Measurements from ENCODE around the gene CYP20A1. TPM values are rescaled to one million over a fixed set of nuclear protein-coding genes. Genes with fewer than 3 reads are reported as not detected.
"Not testable (repeated sequence)": the region's sequence is repeated elsewhere in the genome, so short reads cannot be mapped to it uniquely, and the experiment has no call there.

CYP20A1 gene
- total and polyA plus RNA-seq, 4 experiments from 2014 or later: 25.6 to 50.8 (median 47.3) TPM

GRCh38 chr2:203201426-203201825 lies 37.4 kb upstream of the CYP20A1 start:
- Histone ChIP-seq H3K4me3 (ENCODE audit: low read length in 2 of 2) (no peak overlapping the region), H3K36me3 (ENCODE audit: insufficient read depth, low read length) (no peaks in the 10 kb centered on the region), H3K9me3 (ENCODE audit: control insufficient read depth in 1 of 2, low read length in 2 of 2) (no peaks in the 10 kb centered on the region), H3K27me3 (ENCODE audit: insufficient read depth, low read length) (no peaks in the 10 kb centered on the region), H3K4me1 (ENCODE audit: insufficient read depth, low read length) (no peaks in the 10 kb centered on the region), H3K27ac (ENCODE audit: low read depth, low read length) (no peak overlapping the region)
- Mint-ChIP-seq H3K36me3 (peaks cover 6 to 8% of the 10 kb centered on the region in 2 donors), H3K27ac (no peak overlapping the region), H3K27me3 (no peaks in the 10 kb centered on the region), H3K4me1 (peaks cover 0 to 5% (median 0%) of the 10 kb centered on the region in 4 donors), H3K4me3 (no peak overlapping the region), H3K9me3 (no peaks in the 10 kb centered on the region)
- ChIA-PET CTCF (ENCODE audit: partially characterized antibody) (interaction anchor here (1.5 kb wide), 1 partner anchor 24 kb away, joined by 9 read pairs; no protein-coding TSS in a partner anchor), POLR2A (ENCODE audit: partially characterized antibody) (no interaction called here)
- intact Hi-C loops (cut with micrococcal nuclease): no loop called here
- DNase-seq: no peak

GRCh38 chr2:203209538-203209937 lies 29.3 kb upstream of the CYP20A1 start:
- Histone ChIP-seq H3K27ac (ENCODE audit: low read depth, low read length) (no peak overlapping the region), H3K4me3 (ENCODE audit: low read length in 2 of 2) (no peak overlapping the region), H3K9me3 (ENCODE audit: control insufficient read depth in 1 of 2, low read length in 2 of 2) (no peaks in the 10 kb centered on the region), H3K36me3 (ENCODE audit: insufficient read depth, low read length) (no peaks in the 10 kb centered on the region), H3K27me3 (ENCODE audit: insufficient read depth, low read length) (no peaks in the 10 kb centered on the region), H3K4me1 (ENCODE audit: insufficient read depth, low read length) (peaks cover 21% of the 10 kb centered on the region)
- Mint-ChIP-seq H3K27me3 (no peaks in the 10 kb centered on the region), H3K36me3 (peaks cover 11 to 17% of the 10 kb centered on the region in 2 donors), H3K4me3 (no peak overlapping the region), H3K4me1 (peaks cover 5 to 22% (median 15%) of the 10 kb centered on the region in 4 donors), H3K9me3 (peaks cover 0 to 2% (median 0%) of the 10 kb centered on the region in 8 donors), H3K27ac (no peak overlapping the region)
- ChIA-PET POLR2A (ENCODE audit: partially characterized antibody) (interaction anchor here (2.5 kb wide), 1 partner anchor 29 kb away, joined by 9 read pairs; the partner anchor contains the start of gene CYP20A1), CTCF (ENCODE audit: partially characterized antibody) (interaction anchor here (1.1 to 1.2 kb wide), 2 partner anchors 26 to 51 kb away, joined by 3 read pairs; no protein-coding TSS in a partner anchor)
- DNase-seq: no peak
- intact Hi-C loops (cut with micrococcal nuclease): no loop called here

- Mint-ChIP-seq H3K9me3 (no peaks in the 10 kb centered on the region), H3K4me3 (no peak overlapping the region), H3K27me3 (no peaks in the 10 kb centered on the region), H3K4me1 (no peaks in the 10 kb centered on the region), H3K36me3 (no peaks in the 10 kb centered on the region), H3K27ac (no peak overlapping the region)
- Histone ChIP-seq H3K27me3 (ENCODE audit: insufficient read depth, low read length) (no peaks in the 10 kb centered on the region), H3K36me3 (ENCODE audit: insufficient read depth, low read length) (no peaks in the 10 kb centered on the region), H3K4me1 (ENCODE audit: insufficient read depth, low read length) (no peaks in the 10 kb centered on the region), H3K4me3 (ENCODE audit: low read length in 2 of 2) (no peak overlapping the region), H3K27ac (ENCODE audit: low read depth, low read length) (no peak overlapping the region), H3K9me3 (ENCODE audit: control insufficient read depth in 1 of 2, low read length in 2 of 2) (no peaks in the 10 kb centered on the region)
- peak in 4 of 5 donors; percentile 20 to 37 (median 28) for DNase-seq
- CTCF ChIA-PET (ENCODE audit: partially characterized antibody): interaction anchor here (0.6 to 3.1 kb wide), 16 partner anchors 8 to 652 kb away, joined by 3 to 29 read pairs (median 3); partner anchors contain the start of genes CTLA4 and CYP20A1
- POLR2A ChIA-PET (ENCODE audit: partially characterized antibody): interaction anchor here (0.9 to 1.1 kb wide), 2 partner anchors 13 to 14 kb away, joined by 3 to 4 read pairs; no protein-coding TSS in a partner anchor
- intact Hi-C loops (cut with micrococcal nuclease): loop anchor here (1.0 to 5.0 kb wide), 4 partner anchors 13 to 682 kb away; no protein-coding TSS in a partner anchor
Observed at GRCh38 chr2:203225423-203226039, 13.3 kb upstream of the CYP20A1 start.

- intact Hi-C loops (cut with micrococcal nuclease): loop anchor here (5.0 kb wide), 1 partner anchor 678 kb away; no protein-coding TSS in a partner anchor
- H3K9me3 ChIP-seq (ENCODE audit: control insufficient read depth in 1 of 2, low read length in 2 of 2); H3K27me3 Mint-ChIP-seq; H3K4me1 Mint-ChIP-seq; H3K27ac Mint-ChIP-seq; H3K27ac ChIP-seq (ENCODE audit: low read depth, low read length); H3K4me3 ChIP-seq (ENCODE audit: low read length in 2 of 2); H3K9me3 Mint-ChIP-seq; H3K27me3 ChIP-seq (ENCODE audit: insufficient read depth, low read length); H3K4me1 ChIP-seq (ENCODE audit: insufficient read depth, low read length); H3K4me3 Mint-ChIP-seq; DNase-seq; H3K36me3 Mint-ChIP-seq; POLR2A ChIA-PET (ENCODE audit: partially characterized antibody); H3K36me3 ChIP-seq (ENCODE audit: insufficient read depth, low read length): not testable (repeated sequence)
- CTCF ChIA-PET (ENCODE audit: partially characterized antibody): interaction anchor here (0.6 kb wide), 1 partner anchor 102 kb away, joined by 4 read pairs; no protein-coding TSS in a partner anchor
Observed at GRCh38 chr2:203229674-203230073, 9.1 kb upstream of the CYP20A1 start.

GRCh38 chr2:203237346-203238238 lies 1.2 kb upstream of the CYP20A1 start:
- peaks cover 17 to 42% (median 21%) of the 10 kb centered on the region in 4 donors for H3K4me1 Mint-ChIP-seq
- Histone ChIP-seq H3K4me1 (ENCODE audit: insufficient read depth, low read length) (peaks cover 19% of the 10 kb centered on the region), H3K27me3 (ENCODE audit: insufficient read depth, low read length) (no peaks in the 10 kb centered on the region), H3K27ac (ENCODE audit: low read depth, low read length) (peak overlapping the region; percentile 90), H3K36me3 (ENCODE audit: insufficient read depth, low read length) (no peaks in the 10 kb centered on the region), H3K9me3 (ENCODE audit: control insufficient read depth in 1 of 2, low read length in 2 of 2) (no peaks in the 10 kb centered on the region), H3K4me3 (ENCODE audit: low read length in 2 of 2) (no peak overlapping the region)
- ChIA-PET POLR2A (ENCODE audit: partially characterized antibody) (interaction anchor here (0.7 to 3.1 kb wide), 12 partner anchors 12 to 603 kb away, joined by 3 to 28 read pairs (median 4); partner anchors contain the start of genes CARF and WDR12), CTCF (ENCODE audit: partially characterized antibody) (interaction anchor here (1.3 to 4.3 kb wide), 5 partner anchors 12 to 669 kb away, joined by 3 to 24 read pairs (median 4); partner anchors contain the start of genes CARF and WDR12)
- no peaks in the 10 kb centered on the region for H3K27me3 Mint-ChIP-seq
- H3K36me3 Mint-ChIP-seq: peaks cover 14 to 18% of the 10 kb centered on the region in 2 donors
- peak overlapping the region; percentile 47 to 100 (median 99) for H3K27ac Mint-ChIP-seq
- H3K4me3 Mint-ChIP-seq: peak overlapping the region; percentile 94 to 100 (median 98)
- no peak for DNase-seq
- no peaks in the 10 kb centered on the region for H3K9me3 Mint-ChIP-seq
- intact Hi-C loops (cut with micrococcal nuclease): loop anchor here (1.0 to 5.0 kb wide), 10 partner anchors 12 to 1457 kb away; partner anchors contain the start of genes ABI2, ALS2, CD28 and ICA1L

GRCh38 chr2:203238292-203238703 lies 520 bp upstream of the CYP20A1 start:
- Mint-ChIP-seq H3K9me3 (no peaks in the 10 kb centered on the region), H3K4me3 (peak overlapping the region; percentile 94 to 100 (median 98)), H3K36me3 (peaks cover 18 to 22% of the 10 kb centered on the region in 2 donors), H3K27ac (peak overlapping the region; percentile 98 to 100 (median 100)), H3K27me3 (no peaks in the 10 kb centered on the region), H3K4me1 (peaks cover 21 to 48% (median 26%) of the 10 kb centered on the region in 4 donors)
- ChIA-PET POLR2A (ENCODE audit: partially characterized antibody) (interaction anchor here (0.7 to 3.1 kb wide), 17 partner anchors 11 to 604 kb away, joined by 3 to 28 read pairs (median 5); partner anchors contain the start of genes CARF, NBEAL1 and WDR12), CTCF (ENCODE audit: partially characterized antibody) (interaction anchor here (0.9 to 4.3 kb wide), 9 partner anchors 12 to 670 kb away, joined by 3 to 24 read pairs (median 4); partner anchors contain the start of genes CARF and WDR12)
- peak overlapping the region in 1 of 2 donors; percentile 100 for H3K4me3 ChIP-seq (ENCODE audit: low read length in 2 of 2)
- H3K9me3 ChIP-seq (ENCODE audit: control insufficient read depth in 1 of 2, low read length in 2 of 2): no peaks in the 10 kb centered on the region
- H3K36me3 ChIP-seq (ENCODE audit: insufficient read depth, low read length): peaks cover 6% of the 10 kb centered on the region
- intact Hi-C loops (cut with micrococcal nuclease): loop anchor here (1.0 to 5.0 kb wide), 10 partner anchors 13 to 1457 kb away; partner anchors contain the start of genes ABI2, ALS2, CD28 and ICA1L
- H3K27ac ChIP-seq (ENCODE audit: low read depth, low read length): peak overlapping the region; percentile 90
- no peaks in the 10 kb centered on the region for H3K27me3 ChIP-seq (ENCODE audit: insufficient read depth, low read length)
- no peak for DNase-seq
- peaks cover 19% of the 10 kb centered on the region for H3K4me1 ChIP-seq (ENCODE audit: insufficient read depth, low read length)
